HL-60 (cell line): Measurements from ENCODE around the gene SLCO4A1.

ENCODE experiments used
- DNase-seq, 2 experiments: peaks; one replicate each; pipeline ENCODE4 v3.0.0-alpha.2; 2010 to 2020; ENCODE audit warnings: low read depth in 1 of 2, low spot score in 1 of 2
- H3K27ac ChIP-seq: fragments of 250-450 bp; sonication (Bioruptor Pico); replicated peaks from 2 replicates; pipeline ENCODE4 v1.5.1; 2020; ENCODE audit warnings: mild to moderate bottlenecking, moderate library complexity
- H3K27me3 ChIP-seq: fragments of 250-450 bp; sonication (Bioruptor Pico); 2 replicates; pipeline ENCODE4 v1.5.1; 2021; ENCODE audit warnings: mild to moderate bottlenecking, moderate library complexity; ENCODE audit not compliant: insufficient read depth, poor library complexity, severe bottlenecking
- H3K4me3 ChIP-seq: replicated peaks from 2 replicates; pipeline ENCODE4 v1.5.1; 2011; ENCODE audit warnings: mild to moderate bottlenecking, control low read depth, low read length; ENCODE audit not compliant: insufficient read depth
- CTCF ChIP-seq: IDR thresholded peaks from one replicate; pipeline ENCODE4 v1.5.1; 2011; ENCODE audit warnings: low read length, control low read depth, inconsistent platforms; ENCODE audit not compliant: insufficient read depth
- GABPA ChIP-seq: IDR thresholded peaks from 2 replicates; pipeline ENCODE4 v1.6.1; 2012; ENCODE audit warnings: low read depth
- POLR2AphosphoS5 ChIP-seq: IDR thresholded peaks from 2 replicates; pipeline ENCODE4 v1.6.1; 2012; ENCODE audit warnings: low read depth
- REST ChIP-seq: IDR thresholded peaks from 2 replicates; pipeline ENCODE4 v1.6.1; 2012; ENCODE audit warnings: low read depth; ENCODE audit not compliant: insufficient replicate concordance
- SPI1 ChIP-seq: IDR thresholded peaks from 2 replicates; pipeline ENCODE4 v1.6.1; 2012; ENCODE audit warnings: low read depth, mild to moderate bottlenecking, borderline replicate concordance

The SLCO4A1 gene

GRCh38 chr20:62665826-62666735, 23.8 kb downstream of the SLCO4A1 start:
- no peak for DNase-seq
- Histone ChIP-seq H3K27ac (no peak overlapping the region), H3K4me3 (no peak overlapping the region), H3K27me3 (no peaks in the 10 kb centered on the region)
- TF ChIP-seq CTCF (no peak), GABPA (no peak), REST (no peak), POLR2AphosphoS5 (no peak), SPI1 (no peak)

- H3K27me3 ChIP-seq: no peaks in the 10 kb centered on the region
- TF ChIP-seq POLR2AphosphoS5 (0 out of 2 replicates have a peak, but pooled peaks have one; percentile 12), GABPA (no peak)
Observed at GRCh38 chr20:62666736-62667529, 24.6 kb downstream of the SLCO4A1 start.

GRCh38 chr20:62667530-62668440, 25.5 kb downstream of the SLCO4A1 start:
- Histone ChIP-seq H3K27ac (no peak overlapping the region), H3K4me3 (no peak overlapping the region), H3K27me3 (no peaks in the 10 kb centered on the region)
- no peak for DNase-seq
- no peak for TF ChIP-seq REST
- TF ChIP-seq POLR2AphosphoS5: no peak
- no peak for TF ChIP-seq SPI1
- no peak for TF ChIP-seq GABPA
- TF ChIP-seq CTCF: no peak

More at GRCh38 chr20:62666736-62667529, 24.6 kb downstream of the SLCO4A1 start:
- Histone ChIP-seq H3K27ac (no peak overlapping the region), H3K4me3 (no peak overlapping the region)
- no peak for DNase-seq
